CD14-positive monocyte (primary cell): ENCODE data around the gene TANGO6. TPM values are rescaled to one million over a fixed set of nuclear protein-coding genes. Genes with fewer than 3 reads are reported as not detected.

Experiments
- DNase-seq, 3 donors: peaks; one replicate each; pipeline ENCODE4 v3.0.0-alpha.2; 2011 to 2022
- H2AFZ ChIP-seq: 2 replicates; pipeline ENCODE4 v1.6.0; 2012; ENCODE audit warnings: mild to moderate bottlenecking, low read depth, low read length, inconsistent platforms; ENCODE audit not compliant: insufficient read depth, poor library complexity, severe bottlenecking
- H3K27ac ChIP-seq, 2 donors: 1 replicate in 1 of 2; 2 replicates in 1 of 2; pipeline ENCODE4 v1.5.1; 2012 to 2013; ENCODE audit warnings: low read length in 2 of 2, control low read depth in 1 of 2, inconsistent platforms in 1 of 2, low read depth in 1 of 2, mild to moderate bottlenecking in 1 of 2
- H3K27me3 ChIP-seq, 2 donors: one replicate each; pipeline versions ENCODE4 v1.6.0 to v1.6.1; 2011 to 2013; ENCODE audit warnings: low read length in 2 of 2; ENCODE audit not compliant: control insufficient read depth in 2 of 2, insufficient read depth in 2 of 2
- H3K36me3 ChIP-seq, 2 donors: replicated peaks in 1 of 2; 1 replicate in 1 of 2; 2 replicates in 1 of 2; pipeline versions ENCODE4 v1.5.1 to v1.6.1; 2012 to 2013; ENCODE audit warnings: low read length in 2 of 2, control low read depth in 1 of 2, inconsistent platforms in 1 of 2, mild to moderate bottlenecking in 1 of 2; ENCODE audit not compliant: insufficient read depth in 2 of 2, control insufficient read depth in 1 of 2
- H3K4me1 ChIP-seq, 2 donors: 1 replicate in 1 of 2; 2 replicates in 1 of 2; pipeline versions ENCODE4 v1.5.1 to v1.6.1; 2012 to 2013; ENCODE audit warnings: low read length in 2 of 2, control low read depth in 1 of 2, inconsistent platforms in 1 of 2, mild to moderate bottlenecking in 1 of 2, moderate library complexity in 1 of 2; ENCODE audit not compliant: insufficient read depth in 2 of 2, control insufficient read depth in 1 of 2
- H3K4me2 ChIP-seq: replicated peaks from 2 replicates; pipeline ENCODE3; 2012; ENCODE audit warnings: low read length, moderate library complexity, mild to moderate bottlenecking; ENCODE audit not compliant: poor library complexity, severe bottlenecking; ENCODE audit errors: extremely low read depth
- H3K4me3 ChIP-seq, 3 experiments: fragments of 200-600 bp in 1 of 3; sonication (generic) in 1 of 3; replicated peaks in 1 of 3; 1 replicate in 2 of 3; 2 replicates in 1 of 3; pipeline ENCODE4 v1.5.1; 2011 to 2013; ENCODE audit warnings: low read length in 3 of 3, mild to moderate bottlenecking in 3 of 3, control low read depth in 2 of 3, low read depth in 2 of 3, inconsistent platforms in 1 of 3, moderate library complexity in 1 of 3
- H3K79me2 ChIP-seq: 2 replicates; pipeline ENCODE4 v1.6.0; 2012; ENCODE audit warnings: mild to moderate bottlenecking, control low read depth, inconsistent platforms, low read length, moderate library complexity; ENCODE audit not compliant: insufficient read depth
- H3K9ac ChIP-seq: 2 replicates; pipeline ENCODE4 v1.6.0; 2017; ENCODE audit warnings: low read length, mild to moderate bottlenecking; ENCODE audit not compliant: insufficient read depth, poor library complexity, severe bottlenecking
- H3K9me3 ChIP-seq, 2 donors: replicated peaks in 1 of 2; 1 replicate in 1 of 2; 2 replicates in 1 of 2; pipeline versions ENCODE4 v1.5.1 to v1.6.1; 2012 to 2013; ENCODE audit warnings: low read length in 2 of 2, control low read depth in 1 of 2; ENCODE audit not compliant: control insufficient read depth in 1 of 2, insufficient read depth in 1 of 2
- H4K20me1 ChIP-seq: 2 replicates; pipeline ENCODE4 v1.6.0; 2012; ENCODE audit warnings: mild to moderate bottlenecking, low read length, control low read depth, moderate library complexity; ENCODE audit not compliant: insufficient read depth
- H3K27ac Mint-ChIP-seq, 7 donors: one replicate each; pipeline ENCODE4 v1.8.0; 2020; ENCODE audit warnings: mild to moderate bottlenecking in 7 of 7, mixed read lengths in 7 of 7, moderate library complexity in 6 of 7, inconsistent platforms in 2 of 7
- H3K27me3 Mint-ChIP-seq, 3 donors: one replicate each; pipeline ENCODE4 v1.8.0; 2021 to 2022; ENCODE audit warnings: low read depth in 3 of 3, mild to moderate bottlenecking in 3 of 3, mixed read lengths in 3 of 3, moderate library complexity in 3 of 3, inconsistent platforms in 1 of 3
- H3K36me3 Mint-ChIP-seq, 2 donors: one replicate each; pipeline ENCODE4 v1.8.0; 2020; ENCODE audit warnings: mixed read lengths in 2 of 2, inconsistent platforms in 1 of 2, mild to moderate bottlenecking in 1 of 2
- H3K4me1 Mint-ChIP-seq: one replicate; pipeline ENCODE4 v1.8.0; 2020; ENCODE audit warnings: mild to moderate bottlenecking, mixed read lengths
- H3K4me3 Mint-ChIP-seq, 2 donors: one replicate each; pipeline ENCODE4 v1.8.0; 2020; ENCODE audit warnings: mild to moderate bottlenecking in 2 of 2, mixed read lengths in 2 of 2, moderate library complexity in 1 of 2
- H3K9me3 Mint-ChIP-seq, 7 donors: one replicate each; pipeline ENCODE4 v1.8.0; 2020 to 2022; ENCODE audit warnings: mixed read lengths in 7 of 7, mild to moderate bottlenecking in 6 of 7, moderate library complexity in 6 of 7, inconsistent platforms in 2 of 7
- CTCF ChIP-seq: fragments of 200-600 bp; IDR thresholded peaks from one replicate; pipeline ENCODE4 v1.8.0; 2022; ENCODE audit warnings: antibody characterized with exemption, mild to moderate bottlenecking
- WGBS: methylation state at CpG from one replicate; pipeline ENCODE4 v1.1.5; 2013; ENCODE audit warnings: missing lambda C conversion rate; ENCODE audit not compliant: insufficient coverage; 5-methylcytosine and 5-hydroxymethylcytosine counted together
- intact Hi-C, 2 donors: fragments of 100-400 bp; cut with micrococcal nuclease; formaldehyde crosslinking; loops; one replicate each; pipeline versions ENCODE4 v1.15.0 to v1.15.1; 2023
- polyA plus RNA-seq, 3 donors: library from polyadenylated mRNA; depleted of rRNA in 1 of 3; unstranded in 2 of 3; stranded (reverse) in 1 of 3; fragments of 300-500 nt in 2 of 3; fragments of >200 nt in 1 of 3; fragmentation: Illumina TruSeq in 2 of 3; gene quantifications; 1 replicate in 2 of 3; 2 replicates in 1 of 3; pipeline ENCODE4 v1.2.3, GENCODE V29; 2012 to 2021

Gene TANGO6
- polyA plus RNA-seq, 3 donors: 6.5 to 8.1 (median 7.3) TPM

- intact Hi-C loops: no loop called here
- no peak for TF ChIP-seq CTCF
- no peaks in the 10 kb centered on the region for H3K36me3 Mint-ChIP-seq
- Histone ChIP-seq H3K4me3 (no peak overlapping the region), H3K79me2 (no peaks in the 10 kb centered on the region), H3K4me1 (peaks cover 4 to 10% of the 10 kb centered on the region in 2 donors), H3K27me3 (no peaks in the 10 kb centered on the region), H3K4me2 (no peak overlapping the region), H3K9me3 (no peaks in the 10 kb centered on the region), H3K36me3 (no peaks in the 10 kb centered on the region), H2AFZ (no peak overlapping the region), H3K27ac (no peak overlapping the region), H3K9ac (no peak overlapping the region), H4K20me1 (no peaks in the 10 kb centered on the region)
- peaks cover 8 to 15% (median 9%) of the 10 kb centered on the region in 3 donors for H3K27me3 Mint-ChIP-seq
- peaks cover 0 to 11% (median 3%) of the 10 kb centered on the region in 7 donors for H3K9me3 Mint-ChIP-seq
- H3K4me3 Mint-ChIP-seq: no peak overlapping the region
- H3K4me1 Mint-ChIP-seq: peaks cover 7% of the 10 kb centered on the region
- no peak overlapping the region for H3K27ac Mint-ChIP-seq
- no peak for DNase-seq
Measured at GRCh38 chr16:68825427-68825826, 17.9 kb upstream of the TANGO6 start.

GRCh38 chr16:68826652-68827051 lies 16.7 kb upstream of the TANGO6 start:
- Histone ChIP-seq H3K27me3 (no peaks in the 10 kb centered on the region), H4K20me1 (no peaks in the 10 kb centered on the region), H3K27ac (no peak overlapping the region), H3K9ac (no peak overlapping the region), H3K4me1 (peaks cover 17 to 22% of the 10 kb centered on the region in 2 donors), H3K4me3 (no peak overlapping the region), H3K4me2 (no peak overlapping the region), H2AFZ (no peak overlapping the region), H3K9me3 (no peaks in the 10 kb centered on the region), H3K79me2 (no peaks in the 10 kb centered on the region), H3K36me3 (no peaks in the 10 kb centered on the region)
- TF ChIP-seq CTCF: no peak
- Mint-ChIP-seq H3K9me3 (peaks cover 0 to 14% (median 3%) of the 10 kb centered on the region in 7 donors), H3K4me1 (peaks cover 16% of the 10 kb centered on the region), H3K27ac (no peak overlapping the region), H3K4me3 (peak overlapping the region in 1 of 2 donors; percentile 46), H3K27me3 (peaks cover 8 to 14% (median 9%) of the 10 kb centered on the region in 3 donors), H3K36me3 (no peaks in the 10 kb centered on the region)
- no peak for DNase-seq
- 100% methylated on average over 2 of the region's 6 CpGs for WGBS
- intact Hi-C loops: no loop called here
